ENCODE results near the gene CDADC1. TPM values are rescaled to one million over a fixed set of nuclear protein-coding genes. Genes with fewer than 3 reads are reported as not detected.
"Not testable (repeated sequence)": the region's sequence is repeated elsewhere in the genome, so short reads cannot be mapped to it uniquely, and the experiment has no call there.

Gene CDADC1
- total RNA-seq, 1 donor from 2014 or later: 4.9 TPM

- ATAC-seq: no peak
Measured at GRCh38 chr13:49238621-49239020, 9.1 kb upstream of the CDADC1 start.

DNA sequence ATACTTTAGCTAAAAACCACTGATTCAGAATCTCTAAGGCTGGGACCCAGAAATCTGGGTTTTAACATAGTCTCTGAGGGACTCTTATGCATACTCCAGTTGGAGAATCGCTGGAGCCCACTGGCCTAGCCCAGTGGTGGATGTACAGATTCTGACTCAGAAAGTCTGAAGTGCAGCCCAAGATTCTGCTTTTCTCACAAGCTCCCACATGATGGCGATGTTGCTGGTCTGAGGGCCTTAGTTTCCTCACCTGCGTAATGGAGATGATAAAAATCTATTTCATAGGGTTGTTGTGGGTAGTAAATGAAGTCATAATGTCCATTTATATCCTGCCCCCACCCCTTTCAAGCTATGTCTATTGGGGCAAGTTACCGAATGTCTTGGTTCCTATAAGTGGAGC lies 7.7 kb upstream of the CDADC1 start:
- peak; percentile 53 for ATAC-seq

GRCh38 chr13:49241296-49241695 lies 6.4 kb upstream of the CDADC1 start:
- no peak for ATAC-seq

- ATAC-seq: no peak
Measured at GRCh38 chr13:49245101-49245500, 2.6 kb upstream of the CDADC1 start.

DNA sequence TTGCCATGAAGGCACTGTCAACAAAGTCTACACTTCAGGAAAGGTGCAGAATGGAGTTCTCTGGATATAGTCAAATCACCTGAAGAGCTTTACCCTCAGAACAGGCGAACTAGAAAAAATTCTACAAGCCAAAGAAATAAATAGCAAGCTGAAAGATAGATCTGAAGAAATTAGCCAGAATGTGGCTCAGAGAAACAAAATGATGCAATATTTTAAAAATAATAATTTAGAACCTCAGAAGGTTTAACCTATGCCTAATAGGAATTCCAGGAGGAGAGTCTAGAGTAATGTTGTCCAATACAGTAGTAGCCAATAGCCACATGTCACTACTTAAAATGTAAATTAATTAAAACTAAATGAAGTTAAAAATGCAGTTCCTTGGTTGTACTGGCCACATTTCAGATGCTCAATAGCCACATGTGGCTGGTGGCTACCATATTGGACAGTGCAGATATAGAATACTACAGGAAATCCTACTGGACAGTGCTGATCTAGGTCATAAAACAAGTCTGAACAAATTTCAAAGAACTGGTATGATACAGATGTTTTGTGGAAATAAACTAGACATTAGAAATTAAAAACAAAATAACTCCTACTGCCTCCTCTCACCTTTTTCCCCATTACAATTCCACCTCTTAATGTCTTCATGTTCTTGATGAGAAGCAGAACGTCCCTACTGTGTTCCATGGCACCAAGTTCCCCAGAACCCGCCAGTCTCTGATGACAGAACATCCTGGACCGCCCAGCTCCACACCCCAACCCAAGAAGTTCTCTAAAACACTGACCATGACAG lies 679 bp upstream of the CDADC1 start:
- ATAC-seq: peak; percentile 64

DNA sequence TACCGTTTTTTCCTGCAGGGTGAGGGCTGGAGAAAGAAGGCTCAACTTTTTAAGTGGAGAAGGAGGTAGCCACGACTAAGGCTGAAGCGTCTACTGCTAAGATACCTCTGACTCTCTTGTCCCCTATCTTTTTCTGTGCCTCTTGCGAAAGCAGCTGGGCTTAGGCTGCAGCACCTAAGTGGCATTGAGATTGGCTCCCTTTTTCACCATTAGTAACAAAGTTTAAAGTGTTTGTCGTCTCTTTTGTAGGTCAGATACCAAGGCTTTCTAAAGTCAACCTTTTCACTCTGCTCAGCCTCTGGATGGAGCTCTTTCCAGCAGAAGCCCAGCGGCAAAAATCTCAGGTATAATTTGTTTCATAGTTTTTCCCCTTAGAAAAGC lies 887 bp downstream of the CDADC1 start:
- peak; percentile 20 for ATAC-seq

DNA sequence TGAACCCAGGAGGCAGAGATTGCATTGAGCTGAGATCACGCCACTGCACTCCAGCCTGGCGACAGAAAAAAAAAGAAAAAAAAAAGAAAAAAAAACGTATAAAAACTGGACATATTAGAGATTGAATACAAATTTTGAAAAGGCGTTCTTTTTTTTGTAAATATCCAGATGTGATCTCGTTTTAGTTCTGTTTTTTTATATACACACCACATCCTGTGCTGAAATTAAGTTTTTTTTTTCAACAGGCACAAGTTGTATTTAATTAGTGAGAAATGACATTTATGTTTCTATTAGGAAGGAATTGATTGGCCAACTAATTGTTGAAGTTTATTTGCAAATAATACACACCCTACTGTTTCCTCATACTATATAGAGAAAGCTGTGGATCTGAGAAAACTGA lies 3.6 kb downstream of the CDADC1 start:
- no peak for ATAC-seq

- ATAC-seq: no peak
Measured at GRCh38 chr13:49253310-49253709, 5.6 kb downstream of the CDADC1 start.

DNA sequence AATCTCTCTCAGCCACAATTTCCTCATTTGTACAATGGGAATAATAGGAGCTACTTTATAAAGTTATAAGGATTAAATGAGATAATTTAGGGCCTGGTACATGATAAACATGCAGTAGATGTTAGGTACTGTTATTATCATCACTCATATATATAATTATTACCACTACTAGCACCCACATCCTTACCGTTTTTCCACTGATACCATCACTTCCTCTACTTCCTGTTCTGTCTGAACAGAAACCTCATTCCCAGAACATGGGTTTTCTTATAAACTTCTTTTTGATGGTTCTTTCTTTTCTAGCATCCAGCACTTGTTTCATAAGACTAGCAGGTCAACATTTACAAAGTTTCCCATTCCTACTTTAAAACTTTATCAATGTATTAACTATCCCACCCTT lies 6.3 kb downstream of the CDADC1 start:
- no peak for ATAC-seq

GRCh38 chr13:49256841-49257240 lies 9.1 kb downstream of the CDADC1 start:
- no peak for ATAC-seq

DNA sequence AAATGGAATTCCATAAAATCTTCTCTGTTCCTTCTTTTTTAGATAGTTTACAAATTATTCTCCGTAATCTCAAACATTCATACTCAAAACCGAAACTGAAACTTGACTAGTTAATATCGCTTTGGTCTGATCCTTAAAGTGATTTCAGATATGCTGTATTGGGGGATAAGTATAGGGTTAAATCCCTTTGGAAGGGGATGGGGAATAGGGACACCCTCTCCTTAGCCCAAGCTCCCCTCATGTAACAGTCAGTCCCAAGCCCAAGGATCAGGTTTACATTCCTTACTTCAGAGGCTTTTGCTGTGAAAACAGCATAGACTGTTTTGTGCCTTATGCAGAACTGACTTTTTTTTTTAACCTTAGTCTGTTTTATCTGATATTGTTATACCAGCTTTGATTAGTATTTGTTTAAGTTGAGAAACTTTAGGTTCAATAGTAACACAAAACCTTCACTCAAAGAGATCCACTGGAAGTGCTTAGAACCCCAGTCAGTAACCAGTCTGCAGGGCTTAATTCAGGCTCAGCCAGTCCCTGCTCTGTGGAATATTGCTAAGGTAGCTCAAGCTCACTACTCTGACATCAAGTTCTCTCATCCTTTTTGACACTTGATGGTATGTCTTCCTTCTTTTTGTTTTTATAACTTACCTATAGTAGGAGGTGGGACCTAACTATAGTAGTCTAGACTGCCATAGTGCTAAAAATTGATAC lies 10.5 kb downstream of the CDADC1 start:
- ATAC-seq: no peak

- ATAC-seq: no peak
Measured at GRCh38 chr13:49259586-49259985, 11.9 kb downstream of the CDADC1 start.

- ATAC-seq: no peak
Measured at GRCh38 chr13:49262634-49263033, 14.9 kb downstream of the CDADC1 start.

DNA sequence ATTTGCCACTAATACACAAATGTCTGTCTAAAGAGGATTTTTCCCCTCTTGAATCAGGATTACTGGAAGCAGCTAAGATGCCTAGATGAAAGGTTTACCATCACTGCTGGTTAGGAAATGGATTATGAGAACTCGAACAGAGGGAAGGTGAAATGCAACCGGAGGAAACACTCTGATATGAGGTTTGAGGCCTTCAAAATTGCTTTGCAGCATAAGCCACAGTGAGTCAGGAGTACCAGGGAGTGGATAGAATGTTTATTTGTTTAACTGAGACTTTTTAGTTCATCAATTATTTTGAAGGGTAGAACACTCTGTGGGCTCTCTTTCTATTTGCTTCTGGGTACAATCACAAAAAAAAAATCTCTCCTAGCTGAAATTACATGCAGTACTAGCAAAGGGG lies 18.1 kb downstream of the CDADC1 start:
- no peak for ATAC-seq

DNA sequence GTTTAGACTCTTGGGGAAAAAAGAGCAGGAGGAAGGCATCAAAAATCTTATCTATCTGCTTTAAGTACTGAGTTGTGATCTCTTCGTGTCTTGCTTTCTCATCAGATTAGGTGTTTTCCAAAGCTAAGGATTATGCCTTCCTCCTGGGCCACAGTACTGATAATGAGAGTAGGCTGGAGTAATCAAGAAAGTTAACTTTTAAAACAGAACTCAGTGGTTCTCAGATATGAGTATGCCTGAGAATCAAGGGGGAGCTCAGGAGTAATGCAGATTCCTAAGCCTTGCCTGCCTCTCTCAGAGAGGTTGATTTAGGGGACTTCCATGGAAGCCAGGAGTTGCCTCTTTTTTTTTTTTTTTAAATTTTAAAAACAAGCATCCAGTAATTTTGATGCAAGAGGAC lies 23.5 kb downstream of the CDADC1 start:
- ATAC-seq: no peak

- ATAC-seq: no peak
Measured at GRCh38 chr13:49272296-49272695, 24.6 kb downstream of the CDADC1 start.

GRCh38 chr13:49278211-49278610 lies 30.5 kb downstream of the CDADC1 start:
- ATAC-seq: no peak

DNA sequence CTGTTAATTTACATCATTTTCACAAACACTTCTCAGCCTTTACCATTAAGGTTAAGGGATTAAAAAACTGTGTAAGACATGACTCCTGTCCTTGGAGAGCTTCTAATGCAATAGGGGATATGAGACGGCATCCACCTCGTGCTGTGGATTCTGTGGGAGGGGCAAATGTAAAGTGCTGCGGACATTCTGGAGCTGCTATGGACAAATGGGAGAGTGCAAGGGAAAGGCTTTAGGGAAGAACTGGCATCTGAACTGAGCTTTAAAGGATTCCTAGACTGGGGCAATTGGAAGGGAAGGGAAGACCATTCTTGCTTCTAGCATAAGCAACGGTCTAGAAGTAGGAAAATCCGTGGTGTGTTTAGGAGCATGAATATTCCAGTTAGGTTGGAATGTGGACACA lies 31.4 kb downstream of the CDADC1 start:
- no peak for ATAC-seq

GRCh38 chr13:49279885-49280284 lies 32.2 kb downstream of the CDADC1 start:
- ATAC-seq: no peak

DNA sequence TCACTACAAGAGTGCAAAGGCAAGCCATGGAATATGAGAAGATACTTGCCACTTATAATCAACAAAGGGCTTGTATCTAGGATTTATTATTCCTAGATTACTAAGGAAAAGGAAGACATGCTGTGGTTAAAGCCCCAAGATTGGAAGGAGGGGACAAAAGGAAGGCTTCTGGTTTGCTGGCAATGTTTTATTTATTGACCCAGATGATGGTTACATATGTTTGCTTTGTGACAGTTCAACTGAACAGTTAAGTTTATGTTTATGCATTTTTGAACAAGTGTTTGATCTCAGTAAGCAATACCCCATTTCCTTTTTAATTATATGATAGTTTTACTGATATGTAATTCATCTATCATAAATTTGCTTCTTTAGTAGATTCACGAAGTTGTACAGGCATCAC lies 40.3 kb downstream of the CDADC1 start:
- ATAC-seq: no peak

GRCh38 chr13:49288458-49288857 lies 40.7 kb downstream of the CDADC1 start:
- ATAC-seq: no peak

DNA sequence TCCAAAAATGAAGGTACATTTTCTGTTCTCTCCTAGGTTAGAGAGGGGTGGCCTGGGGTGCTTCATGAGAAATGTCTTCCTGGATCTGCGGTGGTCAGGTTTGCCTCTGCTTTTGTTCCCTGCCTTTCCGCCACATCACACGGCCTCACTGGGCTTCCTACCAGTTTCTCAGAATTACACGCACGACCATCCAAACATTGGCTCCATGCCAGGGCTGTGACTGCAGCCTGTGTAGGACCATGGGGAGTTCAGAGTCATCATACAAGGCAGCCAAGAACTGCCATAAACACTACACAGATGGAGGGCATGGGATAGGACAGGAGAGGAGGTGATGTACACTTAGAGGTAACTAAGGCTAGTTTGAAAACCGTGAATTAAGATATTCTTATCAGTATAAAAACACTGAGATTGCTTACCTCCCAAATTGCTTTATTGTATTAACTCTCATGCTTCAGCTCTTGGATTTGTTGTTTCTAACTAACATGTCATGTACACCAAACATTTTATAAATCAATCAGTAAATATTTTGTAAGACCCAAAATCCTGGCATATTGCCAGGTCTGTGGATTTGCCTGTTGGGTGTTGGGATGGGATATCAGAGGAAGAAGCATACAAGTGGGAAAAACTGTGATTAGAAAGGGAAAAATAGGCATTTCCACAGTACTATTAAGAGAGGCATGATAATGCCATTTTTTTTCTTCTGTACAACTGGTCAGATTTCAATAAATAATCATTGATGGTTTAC lies 45.2 kb downstream of the CDADC1 start:
- no peak for ATAC-seq

- not testable (repeated sequence) for ATAC-seq
Measured at GRCh38 chr13:49294723-49295122, 47.0 kb downstream of the CDADC1 start.

- ATAC-seq: no peak
Measured at GRCh38 chr13:49295244-49295643, 47.5 kb downstream of the CDADC1 start.

Data from esophagus mucosa (tissue), 1 donor.